Neuronal stem cell (in vitro differentiated cells): ENCODE data around the gene AKT2.
A peak's percentile ranks its signal among the peaks of the same experiment; 100 is the strongest.

Experiments
- DNase-seq: peaks from one replicate; pipeline ENCODE4 v3.0.0-alpha.2; 2013; ENCODE audit warnings: low spot score
- H2AFZ ChIP-seq: one replicate; pipeline ENCODE4 v1.6.1; 2013; ENCODE audit warnings: mild to moderate bottlenecking, low read length, inconsistent platforms
- H2AK5ac ChIP-seq: 2 replicates; pipeline ENCODE4 v1.6.1; 2013; ENCODE audit warnings: low read depth, mild to moderate bottlenecking, inconsistent platforms, low read length, moderate library complexity, mixed read lengths
- H2BK120ac ChIP-seq: 2 replicates; pipeline ENCODE4 v1.6.1; 2013; ENCODE audit warnings: low read depth, mild to moderate bottlenecking, inconsistent platforms, low read length, moderate library complexity, mixed read lengths
- H2BK12ac ChIP-seq: one replicate; pipeline ENCODE4 v1.6.1; 2013; ENCODE audit warnings: low read length, inconsistent platforms
- H2BK15ac ChIP-seq: 2 replicates; pipeline ENCODE4 v1.6.1; 2013; ENCODE audit warnings: mild to moderate bottlenecking, low read length, inconsistent platforms, mixed read lengths
- H2BK5ac ChIP-seq: one replicate; pipeline ENCODE4 v1.6.1; 2013; ENCODE audit warnings: inconsistent platforms, mild to moderate bottlenecking, low read length, moderate library complexity
- H3K14ac ChIP-seq: one replicate; pipeline ENCODE4 v1.6.1; 2013; ENCODE audit warnings: low read length, inconsistent platforms
- H3K18ac ChIP-seq: 2 replicates; pipeline ENCODE4 v1.6.1; 2013; ENCODE audit warnings: low read length, inconsistent platforms
- H3K23ac ChIP-seq: 2 replicates; pipeline ENCODE4 v1.6.1; 2013; ENCODE audit warnings: low read depth, mild to moderate bottlenecking, mixed read lengths, low read length, inconsistent platforms; ENCODE audit not compliant: poor library complexity
- H3K27ac ChIP-seq: replicated peaks from 3 replicates; pipeline ENCODE4 v1.5.1; 2013; ENCODE audit warnings: low read length, inconsistent platforms
- H3K27me3 ChIP-seq, 3 experiments: 2 replicates each; pipeline ENCODE4 v1.6.1; 2013; ENCODE audit warnings: low read length in 3 of 3, mild to moderate bottlenecking in 2 of 3, inconsistent platforms in 1 of 3, low read depth in 1 of 3, mixed read lengths in 1 of 3, moderate library complexity in 1 of 3; ENCODE audit not compliant: control insufficient read depth in 3 of 3, insufficient read depth in 3 of 3
- H3K36me3 ChIP-seq, 2 donors: replicated peaks in 1 of 2; 2 replicates each; pipeline ENCODE4 v1.6.1; 2013; ENCODE audit warnings: low read length in 2 of 2; ENCODE audit not compliant: control insufficient read depth in 2 of 2, insufficient read depth in 2 of 2
- H3K4ac ChIP-seq: 2 replicates; pipeline ENCODE4 v1.6.1; 2013; ENCODE audit warnings: inconsistent platforms, mild to moderate bottlenecking, low read length, moderate library complexity
- H3K4me1 ChIP-seq, 2 donors: 1 replicate in 1 of 2; 2 replicates in 1 of 2; pipeline ENCODE4 v1.6.1; 2013; ENCODE audit warnings: low read length in 2 of 2, low read depth in 1 of 2; ENCODE audit not compliant: control insufficient read depth in 2 of 2, insufficient read depth in 1 of 2
- H3K4me2 ChIP-seq: one replicate; pipeline ENCODE4 v1.6.1; 2013; ENCODE audit warnings: mild to moderate bottlenecking, low read length, inconsistent platforms; ENCODE audit not compliant: insufficient read depth, poor library complexity, severe bottlenecking
- H3K4me3 ChIP-seq, 2 donors: 2 replicates each; pipeline ENCODE4 v1.5.1; 2013; ENCODE audit warnings: low read length in 2 of 2, mild to moderate bottlenecking in 2 of 2, inconsistent platforms in 1 of 2, moderate library complexity in 1 of 2
- H3K79me1 ChIP-seq: one replicate; pipeline ENCODE4 v1.6.1; 2013; ENCODE audit warnings: low read depth, mild to moderate bottlenecking, inconsistent platforms, low read length, moderate library complexity
- H3K9ac ChIP-seq: one replicate; pipeline ENCODE4 v1.6.1; 2013; ENCODE audit warnings: mild to moderate bottlenecking, low read depth, low read length, inconsistent platforms; ENCODE audit not compliant: poor library complexity
- H3K9me3 ChIP-seq, 2 donors: replicated peaks in 1 of 2; 2 replicates each; pipeline versions ENCODE3 to v1.6.1; 2013; ENCODE audit warnings: low read length in 2 of 2, mild to moderate bottlenecking in 2 of 2, inconsistent platforms in 1 of 2, low read depth in 1 of 2, mixed read lengths in 1 of 2, moderate library complexity in 1 of 2; ENCODE audit not compliant: control insufficient read depth in 2 of 2, insufficient read depth in 1 of 2
- H4K8ac ChIP-seq: one replicate; pipeline ENCODE4 v1.6.1; 2013; ENCODE audit warnings: low read depth, mild to moderate bottlenecking, inconsistent platforms, low read length, moderate library complexity
- H4K91ac ChIP-seq: one replicate; pipeline ENCODE4 v1.6.1; 2013; ENCODE audit warnings: low read length, low read depth, mild to moderate bottlenecking, inconsistent platforms; ENCODE audit not compliant: poor library complexity
- WGBS, 2 donors: extraction: QIAGEN DNeasy Blood & Tissue Kit; methylation state at CpG; one replicate each; pipeline ENCODE4 v1.1.7; 2013; ENCODE audit warnings: missing lambda C conversion rate in 2 of 2, mixed read lengths in 1 of 2; ENCODE audit not compliant: insufficient read length in 2 of 2, insufficient replicate concordance in 1 of 2; ENCODE audit errors: extremely low coverage in 2 of 2; 5-methylcytosine and 5-hydroxymethylcytosine counted together

Gene AKT2

DNA sequence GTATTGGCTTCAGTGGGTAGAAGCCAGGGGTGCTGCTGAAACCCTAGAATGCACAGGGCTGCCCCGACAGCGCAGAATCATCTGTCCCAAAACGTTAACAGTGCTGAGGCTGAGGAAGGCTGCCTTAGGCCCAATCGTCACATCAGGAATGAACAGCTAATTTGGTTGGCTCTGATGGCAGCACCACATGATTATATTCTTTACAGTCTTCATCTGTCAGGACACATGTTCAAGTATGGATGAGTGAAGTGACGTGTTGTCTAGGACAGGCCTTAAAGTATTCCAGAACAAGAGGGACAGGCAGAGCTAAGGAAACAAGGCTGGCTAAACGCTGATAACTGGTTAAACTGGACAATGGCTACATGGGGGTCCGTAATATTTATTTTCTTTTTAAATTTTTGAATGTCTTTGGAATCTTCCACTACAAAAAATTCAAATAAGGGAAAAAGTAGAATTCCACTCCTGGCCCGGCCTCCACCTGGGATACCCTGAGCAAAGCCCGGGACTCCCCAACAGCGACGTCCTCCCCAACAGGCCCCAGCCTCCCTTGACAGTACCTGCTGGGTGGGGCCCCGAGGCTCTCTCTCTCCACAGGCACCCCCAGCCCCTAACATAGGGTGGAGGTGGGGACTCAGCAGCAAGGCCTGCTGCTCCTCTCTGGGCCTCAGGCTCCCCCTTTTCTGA lies 43.9 kb downstream of the AKT2 start:
- H4K8ac ChIP-seq, result no peak overlapping the region
- H2BK5ac ChIP-seq, result no peak overlapping the region
- H4K91ac ChIP-seq, result no peak overlapping the region
- H3K79me1 ChIP-seq, result no peaks in the 10 kb centered on the region
- no CpG with 5 or more reads among the region's 12 CpGs for WGBS, 2 donors
- no peak overlapping the region for H3K18ac ChIP-seq
- H2BK120ac ChIP-seq, result no peak overlapping the region
- DNase-seq, result no peak
- no peak overlapping the region for H3K14ac ChIP-seq
- H2AFZ ChIP-seq, result no peak overlapping the region
- H3K27ac ChIP-seq, result no peak overlapping the region
- peaks cover 2 to 7% of the 10 kb centered on the region in 2 donors for H3K4me1 ChIP-seq
- peaks cover 0 to 2% of the 10 kb centered on the region in 2 donors for H3K9me3 ChIP-seq
- H3K4ac ChIP-seq, result no peak overlapping the region
- H2AK5ac ChIP-seq, result no peak overlapping the region
- no peak overlapping the region for H2BK12ac ChIP-seq
- H2BK15ac ChIP-seq, result no peak overlapping the region
- H3K23ac ChIP-seq, result no peak overlapping the region
- H3K27me3 ChIP-seq, result no peaks in the 10 kb centered on the region
- H3K4me3 ChIP-seq, result no peak overlapping the region
- peaks cover 36 to 62% of the 10 kb centered on the region in 2 donors for H3K36me3 ChIP-seq
- no peak overlapping the region for H3K4me2 ChIP-seq
- no peak overlapping the region for H3K9ac ChIP-seq

GRCh38 chr19:40240332-40240731 lies 44.8 kb downstream of the AKT2 start:
- no peak overlapping the region for H3K18ac ChIP-seq
- no peak overlapping the region for H2BK5ac ChIP-seq
- peak overlapping the region in 1 of 2 donors; percentile 35 for H3K4me3 ChIP-seq
- no peak overlapping the region for H4K91ac ChIP-seq
- H2BK12ac ChIP-seq, result no peak overlapping the region
- H3K9me3 ChIP-seq, result peaks cover 0 to 2% of the 10 kb centered on the region in 2 donors
- H3K36me3 ChIP-seq, result peaks cover 42 to 72% of the 10 kb centered on the region in 2 donors
- no peak overlapping the region for H3K27ac ChIP-seq
- no peak overlapping the region for H3K4ac ChIP-seq
- no peaks in the 10 kb centered on the region for H3K79me1 ChIP-seq
- no peaks in the 10 kb centered on the region for H3K27me3 ChIP-seq
- no peak for DNase-seq
- no peak overlapping the region for H2BK15ac ChIP-seq
- no peak overlapping the region for H2BK120ac ChIP-seq
- H3K4me1 ChIP-seq, result peaks cover 2 to 6% of the 10 kb centered on the region in 2 donors
- H2AK5ac ChIP-seq, result no peak overlapping the region
- H4K8ac ChIP-seq, result no peak overlapping the region
- no peak overlapping the region for H2AFZ ChIP-seq
- no CpG with 5 or more reads among the region's 6 CpGs for WGBS, 2 donors
- no peak overlapping the region for H3K4me2 ChIP-seq
- no peak overlapping the region for H3K14ac ChIP-seq
- H3K23ac ChIP-seq, result no peak overlapping the region
- no peak overlapping the region for H3K9ac ChIP-seq

DNA sequence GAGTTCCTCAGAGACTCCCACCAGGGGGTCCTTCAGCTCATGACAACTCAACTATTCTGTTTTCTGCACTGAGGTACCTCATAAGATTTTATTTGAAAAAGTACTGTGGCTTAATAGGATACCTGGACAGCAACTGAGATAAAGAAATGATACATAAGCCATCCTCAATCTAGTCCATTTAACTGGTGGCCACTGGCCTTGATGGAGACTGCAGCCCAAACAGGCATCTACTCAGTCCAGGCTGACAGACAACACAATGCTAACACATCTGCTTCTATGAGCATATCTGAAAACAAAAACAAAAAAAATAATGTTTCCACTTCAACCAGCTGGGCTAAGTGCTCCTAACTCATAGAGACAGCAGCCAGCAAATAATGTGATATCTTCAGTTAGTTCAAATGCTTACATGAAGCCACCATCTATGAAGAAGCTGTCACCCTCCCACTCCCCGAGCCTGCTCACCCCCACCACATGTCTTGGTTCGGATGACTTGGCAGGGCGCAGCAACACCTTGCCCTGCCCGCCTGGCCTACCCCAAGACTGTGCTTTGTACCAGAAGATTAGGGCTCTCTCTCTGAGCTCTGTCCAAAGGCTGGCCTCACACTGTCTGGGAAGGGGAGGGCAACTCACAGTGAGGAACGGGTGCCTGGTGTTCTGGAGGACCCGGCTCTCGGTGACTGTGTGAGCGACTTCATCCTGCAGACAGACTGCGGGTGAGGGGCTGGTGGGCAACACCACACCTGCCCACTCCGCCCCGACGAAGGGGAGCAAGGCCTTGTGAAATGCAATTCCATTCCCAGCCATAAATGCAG lies 45.5 kb downstream of the AKT2 start:
- Histone ChIP-seq H3K4me1 (peaks cover 0 to under 1% of the 10 kb centered on the region in 2 donors), H2AK5ac (no peak overlapping the region), H2BK15ac (no peak overlapping the region), H3K4me2 (no peak overlapping the region), H3K36me3 (peaks cover 45 to 79% of the 10 kb centered on the region in 2 donors), H4K8ac (no peak overlapping the region), H2BK12ac (no peak overlapping the region), H3K9ac (no peak overlapping the region), H2BK5ac (no peak overlapping the region), H3K4me3 (no peak overlapping the region), H3K18ac (no peak overlapping the region), H2AFZ (no peak overlapping the region), H3K79me1 (no peaks in the 10 kb centered on the region), H3K27me3 (no peaks in the 10 kb centered on the region), H3K23ac (no peak overlapping the region), H3K4ac (no peak overlapping the region), H2BK120ac (no peak overlapping the region), H3K27ac (no peak overlapping the region), H3K9me3 (peaks cover 0 to 2% of the 10 kb centered on the region in 2 donors), H4K91ac (no peak overlapping the region), H3K14ac (no peak overlapping the region)
- WGBS, 2 donors, result no CpG with 5 or more reads among the region's 12 CpGs
- no peak for DNase-seq

DNA sequence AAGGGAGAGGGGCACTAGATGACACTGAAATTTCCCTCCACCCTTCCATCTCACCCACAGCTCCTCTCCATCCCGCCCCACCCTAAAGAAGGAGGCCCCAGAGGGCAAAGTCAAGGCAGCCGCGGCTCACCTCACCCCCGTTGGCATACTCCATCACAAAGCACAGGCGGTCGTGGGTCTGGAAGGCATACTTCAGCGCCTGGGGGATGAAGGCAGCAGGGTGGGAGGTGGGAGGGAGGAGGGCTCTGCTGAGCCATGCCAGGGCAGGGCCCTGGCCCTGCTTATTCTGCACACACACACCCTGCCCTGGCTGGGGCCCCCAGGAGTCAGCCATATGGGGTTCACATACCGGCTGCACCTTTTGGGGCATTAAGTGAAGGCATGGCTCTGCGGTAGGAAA lies 46.4 kb downstream of the AKT2 start:
- Histone ChIP-seq H3K23ac (no peak overlapping the region), H3K4ac (no peak overlapping the region), H2BK5ac (no peak overlapping the region), H3K4me1 (no peaks in the 10 kb centered on the region), H3K4me3 (no peak overlapping the region), H3K18ac (no peak overlapping the region), H3K27me3 (no peaks in the 10 kb centered on the region), H3K36me3 (peaks cover 45 to 86% of the 10 kb centered on the region in 2 donors), H3K79me1 (no peaks in the 10 kb centered on the region), H2AFZ (no peak overlapping the region), H2AK5ac (no peak overlapping the region), H4K8ac (no peak overlapping the region), H2BK12ac (no peak overlapping the region), H3K27ac (no peak overlapping the region), H4K91ac (no peak overlapping the region), H2BK15ac (no peak overlapping the region), H3K9ac (no peak overlapping the region), H3K14ac (no peak overlapping the region), H3K4me2 (no peak overlapping the region), H2BK120ac (no peak overlapping the region), H3K9me3 (peaks cover 0 to 2% of the 10 kb centered on the region in 2 donors)
- no CpG with 5 or more reads among the region's 9 CpGs for WGBS, 2 donors
- no peak for DNase-seq
